Measurements from ENCODE around the gene CAMK2A.

GRCh38 chr5:150270541-150271295 lies 18.9 kb downstream of the CAMK2A start:
- TF ChIP-seq JUNB (IDR thresholded peaks at IDR 0.05; ENCODE audit: unreplicated experiment) (no peak), CTCF (conservative IDR thresholded peaks at IDR 0.05; ENCODE audit: low read depth in 2 of 2) (no peak), EZH2 (IDR thresholded peaks at IDR 0.05; ENCODE audit: low read depth, unreplicated experiment) (no peak), EZH2phosphoT487 (IDR thresholded peaks at IDR 0.05; ENCODE audit: unreplicated experiment) (no peak), POLR2AphosphoS5 (IDR thresholded peaks at IDR 0.05; ENCODE audit: low read depth) (no peak), CREB1 (CRISPR knock-in tag; IDR thresholded peaks at IDR 0.05; ENCODE audit: low read depth) (no peak), NANOG (IDR thresholded peaks at IDR 0.05; ENCODE audit: borderline replicate concordance) (no peak), ZNF114 (CRISPR knock-in tag; IDR thresholded peaks at IDR 0.05) (no peak), REST (IDR thresholded peaks at IDR 0.05; ENCODE audit: unreplicated experiment) (no peak), ZNF331 (CRISPR knock-in tag; IDR thresholded peaks at IDR 0.05; ENCODE audit: low read depth) (no peak), ETS1 (IDR thresholded peaks at IDR 0.05) (no peak), STAT1 (IDR thresholded peaks at IDR 0.05; ENCODE audit: unreplicated experiment) (no peak), ZNF462 (CRISPR knock-in tag; IDR thresholded peaks at IDR 0.05) (no peak)
